HG03060 (cell line): ENCODE results near the gene PSMG4.

ENCODE experiments used
- ATAC-seq: cut with Tn5 transposase; IDR thresholded peaks from one replicate; pipeline ENCODE4 v1.9.1; 2021; ENCODE audit warnings: low read depth, moderate number of reproducible peaks; ENCODE audit not compliant: unreplicated experiment

The PSMG4 gene

DNA sequence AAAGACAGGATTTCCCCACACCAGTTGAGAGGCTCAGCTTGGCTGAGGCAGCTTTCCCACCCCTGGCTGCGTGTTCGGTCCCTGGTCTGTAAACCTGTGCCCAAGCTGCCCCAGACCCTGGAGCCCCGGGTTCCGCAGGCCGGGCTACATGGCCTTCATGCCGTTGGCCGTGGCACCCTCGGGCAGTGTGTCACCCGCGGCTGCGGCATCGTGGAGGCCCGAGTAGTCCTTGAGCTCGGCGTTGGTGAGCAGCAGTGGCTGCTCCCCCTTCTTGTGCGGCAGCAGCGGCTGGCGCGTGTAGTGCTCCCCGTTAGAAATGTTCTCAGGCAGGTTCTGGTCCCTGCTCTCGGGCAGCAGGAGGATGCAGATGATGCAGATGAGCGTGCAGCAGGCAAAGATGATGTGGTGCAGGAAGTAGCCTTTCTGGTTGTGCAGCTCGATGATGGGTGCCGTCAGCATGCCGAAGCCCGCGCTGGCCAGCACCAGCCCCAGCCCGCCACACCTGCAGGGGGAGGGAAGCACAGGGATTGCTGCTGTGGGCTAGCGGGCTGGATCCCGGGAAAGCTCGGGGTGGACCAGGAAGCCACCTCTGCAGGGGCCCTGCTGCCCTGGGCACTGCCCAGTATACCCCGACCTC, 14.3 kb downstream of the PSMG4 start:
- ATAC-seq, result no peak

DNA sequence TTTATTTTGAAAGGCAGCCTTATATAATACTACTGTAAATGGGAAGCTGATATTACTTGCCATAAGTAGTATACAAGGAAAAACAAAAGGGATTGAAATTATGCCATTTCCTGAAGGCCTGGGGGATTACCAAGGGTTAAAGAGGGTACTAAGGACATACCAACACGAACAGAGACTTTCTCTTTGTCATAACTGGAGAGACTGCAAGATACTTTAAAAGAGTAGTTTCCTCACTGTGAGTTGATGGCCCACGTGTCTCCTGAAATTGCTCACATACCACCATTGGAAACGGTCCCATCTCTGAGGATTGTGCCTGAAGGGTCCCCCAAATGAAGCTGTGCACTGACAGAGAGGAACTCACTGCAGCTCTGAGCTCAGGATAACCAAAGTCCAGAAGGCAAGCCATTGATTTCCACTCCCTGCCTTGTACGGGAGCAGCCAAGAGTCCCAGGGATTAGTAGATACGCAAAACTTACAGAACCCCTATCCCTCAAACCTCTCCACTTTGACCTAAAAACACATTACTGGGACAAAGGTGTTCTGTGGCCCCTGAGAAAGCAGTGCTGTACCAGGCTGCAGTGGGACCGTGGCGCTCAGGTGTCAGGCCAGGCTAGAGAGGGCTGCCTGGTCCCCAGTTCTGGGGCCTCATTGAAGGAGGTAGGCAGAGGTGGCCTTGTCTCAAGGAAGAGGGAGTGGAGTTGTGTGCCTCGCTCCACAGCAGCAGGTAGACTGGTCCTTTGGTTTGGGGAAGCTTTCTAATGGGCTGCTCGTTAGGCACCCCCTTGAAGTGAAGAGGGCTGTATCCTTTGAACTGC, 15.2 kb downstream of the PSMG4 start:
- no peak for ATAC-seq

- ATAC-seq, result no peak
These were observed 17.7 kb downstream of the PSMG4 start for GRCh38 chr6:3276174-3277167.

DNA sequence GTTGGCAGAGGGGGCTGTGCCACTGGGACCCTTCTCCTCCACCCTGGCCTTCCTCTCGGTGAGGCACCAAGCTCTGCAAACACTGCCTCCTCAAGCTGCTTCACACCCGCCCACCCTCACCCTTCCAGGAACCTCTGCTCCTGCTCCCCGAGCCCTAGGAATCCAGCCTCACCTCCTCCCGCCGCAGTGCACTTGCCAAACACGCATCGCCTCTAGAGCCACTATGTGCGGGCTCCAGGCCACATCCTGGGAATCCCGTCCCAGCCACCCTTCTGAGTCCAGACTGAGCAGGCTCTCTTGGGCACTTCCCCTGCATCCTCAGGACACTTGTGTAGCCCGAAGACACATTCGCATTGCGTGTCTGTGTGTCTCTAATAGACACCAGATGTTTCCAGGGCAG, 18.5 kb downstream of the PSMG4 start:
- ATAC-seq, result no peak

GRCh38 chr6:3277851-3278416, 19.2 kb downstream of the PSMG4 start:
- no peak for ATAC-seq

DNA sequence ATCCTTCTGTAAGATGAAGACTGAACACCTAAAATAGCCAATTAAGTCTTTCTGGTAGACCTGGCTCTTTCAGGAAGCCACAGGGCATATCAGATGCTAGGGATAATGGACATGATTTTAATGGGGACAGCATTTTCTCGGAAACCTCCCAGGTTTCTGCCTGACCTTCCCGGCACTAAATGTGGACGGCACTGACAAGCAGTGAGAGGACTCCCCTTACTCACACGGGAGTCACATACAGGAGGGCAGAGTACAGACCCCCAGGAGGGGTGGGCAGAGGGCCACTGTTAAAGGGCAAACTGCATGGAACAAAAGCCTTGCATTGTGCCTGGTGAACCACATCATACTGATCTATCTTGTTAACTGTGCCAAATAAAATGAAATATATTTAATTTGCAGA, 19.9 kb downstream of the PSMG4 start:
- ATAC-seq, result no peak

DNA sequence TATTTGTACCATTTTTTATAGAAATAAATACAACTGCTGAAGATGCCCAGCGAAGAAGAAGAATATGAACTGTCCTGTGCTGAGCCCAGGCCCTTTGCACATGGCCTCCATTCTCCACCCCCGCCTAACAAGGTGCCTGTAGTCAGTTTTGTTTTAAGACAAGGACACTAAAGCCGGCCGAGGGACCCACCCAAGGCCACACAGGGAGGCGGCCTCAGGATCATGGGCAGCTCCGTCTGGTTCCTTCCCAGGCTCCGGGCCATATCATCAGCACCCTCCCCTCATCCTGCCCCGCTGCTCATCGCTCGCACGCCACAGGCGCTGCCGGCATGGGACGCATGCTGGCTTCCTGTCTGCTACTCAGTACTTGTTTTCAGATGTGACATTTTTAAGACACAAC, 21.3 kb downstream of the PSMG4 start:
- ATAC-seq, result no peak

DNA sequence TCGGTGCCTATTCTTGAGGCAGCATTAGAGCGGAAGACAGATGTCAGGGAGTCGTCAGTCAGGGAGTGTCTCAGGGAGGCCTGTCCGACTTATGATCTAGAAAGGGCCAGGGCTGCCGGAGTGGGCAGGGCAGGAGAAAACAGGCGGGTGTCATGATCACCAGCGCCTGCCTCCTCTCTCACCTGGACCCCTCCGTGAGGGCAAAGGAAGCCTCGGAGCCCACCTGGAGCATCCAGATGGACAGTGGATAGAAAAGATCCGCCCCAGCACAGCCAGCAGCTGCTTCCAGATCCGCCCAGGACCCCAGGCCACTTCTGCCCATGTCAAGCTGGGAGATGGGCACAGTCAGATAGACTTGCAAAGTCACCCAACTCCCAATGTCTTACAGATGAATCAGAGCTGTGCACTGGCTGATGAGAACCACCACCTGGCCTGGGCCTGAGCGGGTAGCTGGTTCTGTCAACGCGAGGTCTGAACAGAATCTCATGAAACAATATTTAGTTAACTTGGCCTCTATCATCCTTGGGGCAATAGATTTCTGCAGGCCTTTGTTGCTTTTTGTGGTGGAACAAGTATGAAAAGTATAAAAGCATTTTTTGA, 22.2 kb downstream of the PSMG4 start:
- no peak for ATAC-seq

DNA sequence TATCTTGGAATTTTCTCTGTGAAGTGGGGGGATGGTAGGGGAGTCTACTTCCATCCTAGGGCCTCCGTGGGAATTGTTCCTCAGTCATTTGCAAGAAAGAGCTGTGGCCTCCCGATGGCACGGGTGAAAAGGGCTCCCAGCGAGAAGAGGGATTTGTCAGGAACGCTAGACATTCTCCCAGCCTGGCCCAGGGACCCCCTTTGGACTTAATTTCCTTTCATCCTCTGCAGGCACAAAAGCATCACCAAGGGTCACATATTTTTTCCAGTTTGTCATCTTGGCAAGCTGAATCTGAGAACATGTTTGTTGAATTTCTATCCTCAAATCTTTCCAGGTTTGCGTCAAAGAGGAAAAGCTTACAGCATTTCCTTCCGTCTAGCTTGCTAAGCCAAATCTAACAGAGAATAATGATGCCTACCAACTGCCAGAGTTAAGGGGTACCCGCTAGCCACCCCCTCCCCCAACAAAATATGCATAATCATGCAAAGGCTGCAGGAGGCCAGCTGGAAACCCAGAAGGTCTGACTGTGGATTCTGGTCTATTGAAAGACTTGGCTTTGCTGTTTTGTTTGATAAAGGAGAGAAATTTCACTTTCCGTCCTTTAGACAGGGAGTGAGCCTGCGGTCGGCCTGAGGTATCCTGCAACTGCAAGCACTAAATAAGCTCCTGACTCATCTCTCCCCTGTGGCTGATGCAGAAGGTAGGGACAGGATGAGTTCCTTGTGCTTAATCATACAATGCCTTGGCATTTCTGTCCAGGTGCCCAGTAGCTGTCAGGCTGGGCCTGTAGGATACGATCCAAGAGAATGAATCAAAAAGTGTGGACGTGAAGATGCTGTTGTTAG, 23.1 kb downstream of the PSMG4 start:
- ATAC-seq, result no peak

DNA sequence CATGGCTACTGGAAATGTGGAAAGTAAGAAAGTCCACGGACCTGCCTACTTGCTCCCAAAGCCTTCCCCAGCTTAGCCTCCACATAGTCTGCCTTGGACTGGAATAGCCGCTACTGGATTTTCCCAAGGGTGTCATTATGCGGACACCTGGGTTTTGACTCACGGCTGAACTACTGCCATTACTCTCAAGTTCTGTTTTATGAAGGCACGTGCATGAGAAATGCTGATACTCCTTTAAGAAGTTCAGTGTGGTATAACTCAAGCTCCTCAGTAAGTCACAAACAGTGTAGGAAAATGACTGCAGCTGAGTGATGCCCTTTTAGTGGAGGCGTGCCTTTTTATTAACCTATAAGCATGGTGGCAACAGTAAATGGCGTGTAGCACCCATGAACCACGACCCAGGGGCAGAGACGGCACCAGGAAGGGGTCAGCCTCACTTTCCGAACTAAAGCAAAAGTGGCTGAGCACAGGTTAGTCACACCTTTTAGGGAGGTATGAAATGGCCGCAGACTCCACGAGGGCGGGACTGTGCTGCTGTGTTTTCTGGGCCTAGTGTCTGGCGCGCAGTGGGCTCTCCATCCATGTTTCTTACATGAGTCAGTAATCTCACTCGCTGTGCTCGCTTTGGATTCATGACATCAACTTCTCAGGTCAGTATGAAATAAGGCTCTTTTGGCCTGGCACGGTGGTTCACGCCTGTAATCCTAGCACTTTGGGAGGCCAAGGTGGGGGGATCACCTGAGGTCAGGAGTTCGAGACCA, 23.9 kb downstream of the PSMG4 start:
- ATAC-seq, result no peak

- ATAC-seq, result no peak
These were observed 24.5 kb downstream of the PSMG4 start for GRCh38 chr6:3283241-3283640.

- ATAC-seq, result no peak
These were observed 25.1 kb downstream of the PSMG4 start for GRCh38 chr6:3283641-3284435.

GRCh38 chr6:3284436-3284876, 25.7 kb downstream of the PSMG4 start:
- no peak for ATAC-seq

DNA sequence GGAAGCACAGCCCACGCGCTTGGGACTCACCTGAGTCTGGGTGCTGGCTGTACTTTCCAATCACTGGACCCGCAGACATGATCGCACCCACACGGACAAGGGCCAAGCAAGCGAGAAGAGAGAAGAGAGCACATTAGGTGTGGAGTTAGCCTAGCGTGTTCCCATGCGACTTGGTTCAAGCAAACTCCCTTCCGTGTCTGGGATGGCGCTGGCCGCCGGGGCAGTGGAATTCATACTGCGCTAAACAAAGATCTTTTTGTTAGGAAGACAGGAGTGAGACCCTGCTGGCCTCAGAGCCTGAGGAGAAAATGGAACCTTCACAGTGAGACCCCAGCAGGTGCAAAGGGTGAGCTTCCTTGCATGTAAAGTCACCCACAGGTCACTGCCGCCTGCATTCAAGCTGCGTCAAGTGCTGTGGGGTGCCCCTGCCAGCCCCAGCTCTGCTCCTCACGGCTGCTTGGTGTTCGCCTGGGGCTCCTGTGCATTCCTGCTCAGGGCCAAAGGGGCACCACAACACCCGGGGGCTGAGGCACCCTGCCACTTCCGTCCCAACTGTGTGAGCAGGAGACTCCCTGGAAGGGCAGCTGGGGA, 26.4 kb downstream of the PSMG4 start:
- no peak for ATAC-seq

- no peak for ATAC-seq
These were observed 27.0 kb downstream of the PSMG4 start for GRCh38 chr6:3285732-3286131.

- no peak for ATAC-seq
These were observed 28.0 kb downstream of the PSMG4 start for GRCh38 chr6:3286641-3287171.

DNA sequence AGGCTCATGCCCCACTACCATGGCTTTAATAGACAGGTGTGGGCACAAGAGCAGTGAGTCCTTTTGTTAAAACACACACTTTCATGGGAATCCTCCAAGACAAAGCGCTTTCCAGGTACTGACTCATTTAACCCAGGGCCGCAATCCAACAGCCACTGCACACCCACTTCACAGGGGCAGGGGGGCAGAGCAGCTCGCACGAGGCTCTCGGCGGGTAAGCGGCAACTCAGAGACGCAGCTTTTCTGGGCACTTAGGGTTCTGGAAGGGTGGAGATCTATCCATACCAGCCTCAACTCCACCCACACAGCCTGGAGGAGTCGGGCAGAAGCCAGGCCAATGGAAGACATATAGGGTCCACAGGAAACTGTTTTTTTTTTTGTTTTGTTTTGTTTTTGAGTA, 28.6 kb downstream of the PSMG4 start:
- ATAC-seq, result no peak
